T-helper 2 cell treated with Interferon-gamma antibody and Interleukin-4, amounts not matched to agents 100 ng/mL and 5 ng/mL, for 36 hours (primary cell): Measurements from ENCODE around the gene CPA4. TPM values are rescaled to one million over a fixed set of nuclear protein-coding genes. Genes with fewer than 3 reads are reported as not detected.

Experiments used
- intact Hi-C: fragments of 100-400 bp; cut with micrococcal nuclease; formaldehyde crosslinking; loops from one replicate; pipeline ENCODE4 v1.15.1; 2023
- total RNA-seq: library from RNA; stranded (reverse); gene quantifications from 2 replicates; pipeline ENCODE4 v1.2.3, GENCODE V29; 2022

CPA4 gene
- total RNA-seq, 1 donor from 2014 or later = not detected

GRCh38 chr7:130274983-130275591 lies 17.9 kb upstream of the CPA4 start:
- intact Hi-C loops = no loop called here

- intact Hi-C loops = no loop called here
Observed at GRCh38 chr7:130275826-130276297, 17.1 kb upstream of the CPA4 start.

- intact Hi-C loops = no loop called here
Observed at GRCh38 chr7:130276796-130277762, 15.9 kb upstream of the CPA4 start.

GRCh38 chr7:130277763-130278643 lies 15.0 kb upstream of the CPA4 start:
- intact Hi-C loops = no loop called here

DNA sequence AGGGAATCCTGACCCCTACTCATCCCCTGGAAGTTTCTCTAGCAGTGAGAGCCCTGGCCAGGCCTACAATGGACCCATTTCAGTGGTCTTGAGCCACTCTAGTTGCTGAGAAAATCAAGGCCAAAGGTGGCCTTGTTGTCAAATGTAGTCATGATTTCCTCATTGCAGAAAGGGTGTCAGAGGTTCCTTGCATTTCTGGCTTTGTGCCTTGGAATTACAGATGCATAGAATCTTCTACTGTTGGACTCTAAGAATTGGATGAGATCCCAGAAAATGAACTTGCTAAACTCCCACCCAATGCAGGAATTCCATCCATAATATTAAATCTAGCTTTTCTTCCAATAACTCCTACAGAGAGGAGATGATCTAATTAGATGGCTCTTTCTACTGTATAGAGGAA lies 14.1 kb upstream of the CPA4 start:
- intact Hi-C loops = no loop called here

DNA sequence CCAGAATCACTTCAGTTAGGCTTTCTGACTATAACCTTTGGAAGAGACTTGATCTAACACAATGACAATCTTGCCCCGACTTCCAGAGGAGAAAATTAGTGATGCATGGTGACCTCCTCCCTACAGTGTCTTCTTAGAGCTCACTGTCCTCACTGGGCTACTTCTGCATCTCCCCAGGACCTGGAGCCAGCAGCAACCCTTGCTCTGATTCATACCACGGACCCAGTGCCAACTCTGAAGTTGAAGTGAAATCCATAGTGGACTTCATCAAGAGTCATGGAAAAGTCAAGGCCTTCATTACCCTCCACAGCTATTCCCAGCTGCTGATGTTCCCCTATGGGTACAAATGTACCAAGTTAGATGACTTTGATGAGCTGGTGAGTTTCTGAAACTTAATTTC lies 13.7 kb upstream of the CPA4 start:
- intact Hi-C loops = no loop called here

- intact Hi-C loops = no loop called here
Observed at GRCh38 chr7:130279906-130280305, 13.1 kb upstream of the CPA4 start.

DNA sequence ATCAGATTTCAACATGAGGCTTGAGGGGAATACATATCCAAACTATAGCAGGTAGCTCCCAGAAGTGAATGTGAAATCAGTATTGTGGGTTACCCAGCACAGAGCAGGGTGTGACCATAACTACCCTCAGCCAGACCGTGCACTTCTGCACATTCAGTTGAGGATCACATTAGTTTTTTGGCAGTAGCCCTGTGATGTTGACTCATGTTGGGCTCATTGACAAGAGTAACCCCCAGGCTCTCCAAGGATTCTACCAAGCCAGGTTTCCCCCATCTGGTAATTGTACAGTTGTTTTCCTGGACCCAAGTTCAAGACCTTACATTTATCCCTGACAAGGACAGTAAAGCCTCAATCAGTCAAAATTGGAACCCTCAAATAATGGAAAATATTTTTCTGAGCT lies 11.7 kb upstream of the CPA4 start:
- intact Hi-C loops = no loop called here

GRCh38 chr7:130286881-130287280 lies 6.1 kb upstream of the CPA4 start:
- intact Hi-C loops = no loop called here

DNA sequence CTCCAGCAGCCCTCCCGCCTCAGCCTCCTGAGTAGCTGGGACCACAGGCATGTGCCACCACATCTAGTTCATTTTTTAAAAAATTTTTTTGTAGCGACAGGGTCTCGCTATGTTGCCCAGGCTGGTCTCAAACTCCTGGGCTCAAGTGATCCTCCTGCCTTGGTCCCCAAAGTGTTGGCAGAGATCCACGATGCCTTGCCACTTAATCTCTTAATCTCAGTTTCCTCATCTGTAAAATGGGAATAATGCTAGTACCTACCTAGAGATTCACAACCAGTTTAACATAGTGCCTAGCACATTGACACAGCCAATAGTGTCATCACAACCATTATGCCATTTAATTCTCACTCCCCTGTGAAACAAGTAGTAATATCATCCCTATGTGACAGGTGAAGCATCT lies 4.8 kb upstream of the CPA4 start:
- intact Hi-C loops = no loop called here

- intact Hi-C loops = no loop called here
Observed at GRCh38 chr7:130288829-130289228, 4.1 kb upstream of the CPA4 start.

- intact Hi-C loops = no loop called here
Observed at GRCh38 chr7:130289478-130289877, 3.5 kb upstream of the CPA4 start.

DNA sequence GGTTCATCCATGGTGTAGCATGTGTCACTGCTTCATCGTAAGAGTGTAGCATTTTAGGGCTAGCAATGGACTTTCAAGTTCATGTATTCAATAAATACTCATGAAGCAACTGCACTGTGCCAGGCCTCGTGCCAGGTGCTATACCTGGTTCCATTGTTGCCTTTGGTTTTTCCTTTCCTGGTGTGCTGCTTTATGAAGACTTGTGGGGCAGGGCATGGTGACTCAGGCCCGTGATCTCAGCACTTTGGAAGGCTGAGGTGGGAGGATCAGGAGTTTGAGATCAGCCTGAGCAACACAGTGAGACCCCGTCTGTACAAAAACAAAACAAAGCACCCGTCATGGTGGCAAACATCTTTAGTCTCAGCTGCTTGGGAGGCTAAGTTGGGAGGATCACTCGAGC lies 2.2 kb upstream of the CPA4 start:
- intact Hi-C loops = no loop called here

DNA sequence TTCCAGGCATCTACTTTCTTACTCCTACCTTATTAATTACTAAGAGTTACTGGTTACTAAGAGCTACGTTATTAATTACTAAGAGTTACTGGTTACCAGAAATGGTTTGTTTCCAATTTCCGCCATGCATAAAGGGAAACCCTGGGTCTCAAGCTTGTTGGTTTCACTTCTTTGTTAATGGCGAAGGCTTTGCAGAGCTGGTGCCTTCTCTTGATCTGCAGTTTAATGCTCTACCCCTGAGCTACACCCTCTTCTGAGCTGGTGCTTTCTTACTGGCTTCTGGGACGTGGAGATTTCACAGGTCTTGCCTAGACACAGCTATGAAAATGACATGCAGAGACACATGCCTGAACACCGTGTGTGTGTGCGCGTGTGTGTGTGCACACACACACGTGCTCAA lies 560 bp downstream of the CPA4 start:
- intact Hi-C loops = no loop called here

DNA sequence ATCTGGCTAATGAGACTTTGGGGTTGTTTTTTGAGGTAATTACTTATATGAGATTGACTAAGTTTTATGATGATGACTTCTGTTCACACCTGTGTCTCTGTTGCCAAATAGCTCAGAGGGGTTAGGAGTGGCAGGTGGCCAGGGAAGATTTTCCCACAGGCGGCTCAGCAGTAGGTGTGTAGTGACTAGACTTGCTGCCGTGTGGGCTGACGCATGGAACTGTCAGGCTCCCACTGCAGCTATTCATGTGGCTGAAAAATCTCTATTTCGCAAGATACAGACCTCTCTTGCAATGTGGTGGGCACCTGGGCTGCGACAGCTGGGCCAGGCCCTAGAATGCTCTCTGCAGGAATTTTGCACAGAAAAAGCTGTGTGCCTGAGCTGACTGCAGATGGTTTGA lies 1.4 kb downstream of the CPA4 start:
- intact Hi-C loops = no loop called here

DNA sequence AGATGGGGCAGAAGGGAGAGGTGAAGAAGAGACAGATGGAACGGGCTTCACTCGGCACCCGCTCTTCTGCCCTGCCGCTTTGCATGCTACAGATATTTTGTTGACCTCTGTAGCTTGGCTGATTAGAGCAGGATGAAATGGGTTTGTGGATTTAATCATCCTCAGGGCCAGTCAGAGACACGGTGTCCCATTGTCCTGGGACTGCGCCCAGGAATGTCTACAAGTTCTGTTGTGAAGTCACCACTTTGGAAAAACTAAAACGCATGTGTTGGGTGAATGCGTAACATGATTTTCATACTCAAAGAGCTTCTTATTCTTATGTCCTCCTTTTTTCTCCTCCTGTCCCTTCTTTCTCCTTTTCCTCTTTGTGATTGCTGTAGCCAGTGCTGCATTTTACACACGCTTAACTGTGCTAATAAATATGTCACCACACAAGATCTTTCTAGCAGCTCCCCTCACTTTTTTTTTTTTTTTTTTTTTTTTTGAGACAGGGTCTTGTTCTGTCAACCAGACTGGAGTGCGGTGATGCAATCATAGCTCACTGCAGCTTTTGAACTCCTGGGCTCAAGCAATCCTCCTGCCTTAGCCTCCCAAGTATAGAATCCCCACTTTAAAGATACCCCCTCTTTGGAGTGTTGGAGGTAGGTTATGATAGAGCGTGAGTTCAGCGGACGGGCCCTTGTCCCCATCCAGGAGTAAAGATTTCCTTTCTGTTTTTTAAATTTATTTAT lies 3.4 kb downstream of the CPA4 start:
- intact Hi-C loops = no loop called here

GRCh38 chr7:130297628-130298543 lies 4.9 kb downstream of the CPA4 start:
- intact Hi-C loops = no loop called here

DNA sequence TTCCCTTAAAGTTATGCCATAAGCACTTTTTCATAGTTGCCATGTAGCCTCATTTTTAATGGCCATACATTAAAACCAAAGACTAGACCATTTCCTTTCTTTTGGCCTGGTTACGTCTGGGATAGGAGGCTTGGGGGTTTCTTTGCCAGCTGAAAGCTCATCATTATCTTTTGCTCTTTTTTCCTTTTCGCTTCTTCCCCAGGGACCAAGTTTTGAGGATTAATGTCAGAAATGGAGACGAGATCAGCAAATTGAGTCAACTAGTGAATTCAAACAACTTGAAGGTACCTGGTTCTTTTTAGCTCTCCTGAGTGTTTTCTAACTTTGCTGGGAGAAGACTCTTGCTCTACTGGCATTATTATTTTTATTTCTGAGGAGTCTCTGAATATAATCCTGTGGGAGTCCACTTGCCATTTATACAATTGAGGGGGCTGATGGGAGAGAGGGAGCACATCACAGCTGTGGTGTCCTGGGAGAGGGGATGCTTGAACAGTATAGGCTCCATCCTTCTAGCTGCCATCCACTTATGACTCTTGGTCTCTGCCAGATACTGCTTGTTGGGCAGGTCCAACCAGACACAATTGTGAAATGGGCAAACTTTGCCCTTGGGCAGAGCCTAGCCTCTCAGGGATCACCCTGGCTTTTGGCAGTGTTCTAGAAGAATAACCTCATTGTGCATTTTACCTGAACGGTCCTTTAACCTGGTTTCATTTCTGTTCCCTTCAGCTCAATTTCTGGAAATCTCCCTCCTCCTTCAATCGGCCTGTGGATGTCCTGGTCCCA lies 5.8 kb downstream of the CPA4 start:
- intact Hi-C loops = no loop called here

GRCh38 chr7:130299866-130300265 lies 6.9 kb downstream of the CPA4 start:
- intact Hi-C loops = no loop called here
